ENCODE data around the gene VWC2.
A peak's percentile ranks its signal among the peaks of the same experiment; 100 is the strongest.

Gene VWC2

DNA sequence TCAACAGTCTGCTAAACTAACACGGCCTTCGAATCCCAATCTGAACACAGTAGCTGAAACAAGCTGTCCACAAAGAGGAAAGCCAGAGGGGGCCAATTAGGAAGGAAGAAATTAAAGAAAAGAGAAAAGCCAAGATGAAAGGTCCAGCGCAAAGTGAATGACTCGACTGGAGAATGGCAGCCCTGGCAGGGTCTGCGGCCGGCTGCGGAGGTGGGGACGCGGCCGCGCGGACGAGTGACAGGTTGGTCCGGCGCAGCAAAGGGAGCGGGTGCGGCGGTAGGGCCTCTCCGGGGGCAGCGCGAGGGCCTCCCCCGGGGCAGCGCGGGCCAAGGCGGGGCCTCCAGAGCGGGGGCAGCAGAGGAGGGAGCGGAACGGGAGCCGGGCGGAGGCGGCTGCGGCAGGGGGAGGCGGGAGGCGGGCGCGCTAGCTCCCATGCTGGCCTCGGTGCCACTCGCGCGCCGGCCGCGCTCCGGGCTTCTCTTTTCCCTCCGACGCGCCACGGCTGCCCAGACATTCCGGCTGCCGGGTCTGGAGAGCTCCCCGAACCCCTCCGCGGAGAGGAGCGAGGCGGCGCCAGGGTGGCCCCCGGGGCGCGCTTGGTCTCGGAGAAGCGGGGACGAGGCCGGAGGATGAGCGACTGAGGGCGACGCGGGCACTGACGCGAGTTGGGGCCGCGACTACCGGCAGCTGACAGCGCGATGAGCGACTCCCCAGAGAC, at the start of gene VWC2:
Gene VWC2, plus strand, starts transcription at position 421 of the 718 bp plus-strand sequence. CDS start 1,798 bp downstream, outside the sequence.
- no peak for DNase-seq (ENCODE audit: low spot score)

DNA sequence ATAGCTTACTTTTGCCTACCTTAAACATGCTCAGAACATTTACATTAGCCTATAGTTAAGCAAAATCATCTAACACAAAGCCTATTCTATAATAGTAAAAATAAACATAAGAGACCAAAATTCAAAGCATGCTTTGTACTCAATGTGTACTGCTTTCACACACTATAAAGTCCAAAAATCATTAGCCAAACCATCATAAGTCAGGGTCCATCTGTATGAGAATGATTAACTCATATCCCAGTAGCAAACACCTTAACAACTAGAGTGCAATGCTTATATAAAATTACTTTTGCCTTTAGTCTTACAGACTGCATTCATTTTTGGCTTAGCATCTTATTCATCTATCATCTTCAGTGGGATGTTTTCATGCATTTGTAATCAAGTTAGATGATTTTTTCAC, 49.4 kb upstream of the VWC2 start:
- DNase-seq (ENCODE audit: low spot score), result no peak

DNA sequence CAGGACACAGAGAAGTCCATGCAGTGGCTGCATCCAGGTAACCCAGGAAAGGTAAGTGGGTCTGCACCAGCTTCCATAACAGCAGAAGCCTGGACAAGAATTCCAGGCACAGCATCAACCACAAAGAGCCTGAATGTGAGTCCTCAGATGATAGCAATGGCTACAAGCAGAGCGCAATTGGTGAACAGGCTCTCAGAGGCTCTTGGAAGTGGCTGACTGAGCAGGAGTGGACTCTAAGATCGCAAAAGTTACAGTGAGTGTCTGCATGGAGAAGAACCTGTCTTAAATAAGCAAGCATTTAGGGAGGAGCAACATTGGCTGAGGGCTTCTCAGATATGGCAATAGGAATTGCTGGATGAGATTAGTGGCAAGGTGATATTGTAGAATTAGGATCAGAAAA, 41.6 kb upstream of the VWC2 start:
- no peak for DNase-seq (ENCODE audit: low spot score)

DNA sequence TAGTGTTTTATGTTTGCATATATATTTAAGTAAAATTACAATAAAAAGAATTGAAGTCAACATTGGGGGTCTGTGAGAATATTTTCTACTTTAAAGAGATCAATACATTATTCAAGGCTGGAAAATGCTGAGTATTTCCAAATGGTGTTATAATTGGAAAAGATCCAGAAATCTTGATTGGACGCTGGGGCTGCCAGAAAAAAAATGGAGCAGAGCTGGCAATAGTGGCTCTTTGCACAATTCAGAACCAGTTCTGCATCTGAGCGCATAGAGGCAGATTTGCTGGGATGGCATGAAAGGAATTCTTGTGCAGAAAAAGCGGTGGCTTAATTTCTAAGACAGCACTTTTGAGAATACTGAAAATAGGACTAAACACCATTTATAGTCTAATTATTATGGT, 10.8 kb upstream of the VWC2 start:
- no peak for DNase-seq (ENCODE audit: low spot score)

DNA sequence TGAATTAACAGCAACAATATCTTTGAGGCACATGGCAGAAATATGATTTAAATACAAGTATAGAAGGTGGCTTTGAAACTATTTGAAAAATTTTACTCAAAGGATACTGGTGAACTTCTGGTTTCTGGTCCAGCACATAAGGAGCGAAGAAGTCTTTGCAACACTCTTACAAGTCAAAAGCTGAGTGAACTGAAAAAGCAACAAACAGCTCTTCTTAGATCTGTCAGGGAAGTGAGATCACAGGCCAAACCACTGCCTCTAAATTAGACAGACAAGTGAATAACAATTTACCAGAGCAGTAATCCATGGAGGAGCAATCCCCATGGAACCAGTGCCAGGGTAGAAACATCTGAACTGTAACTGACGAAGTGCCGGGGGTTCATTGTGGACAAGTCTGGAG, 9.6 kb upstream of the VWC2 start:
- DNase-seq (ENCODE audit: low spot score), result no peak

DNA sequence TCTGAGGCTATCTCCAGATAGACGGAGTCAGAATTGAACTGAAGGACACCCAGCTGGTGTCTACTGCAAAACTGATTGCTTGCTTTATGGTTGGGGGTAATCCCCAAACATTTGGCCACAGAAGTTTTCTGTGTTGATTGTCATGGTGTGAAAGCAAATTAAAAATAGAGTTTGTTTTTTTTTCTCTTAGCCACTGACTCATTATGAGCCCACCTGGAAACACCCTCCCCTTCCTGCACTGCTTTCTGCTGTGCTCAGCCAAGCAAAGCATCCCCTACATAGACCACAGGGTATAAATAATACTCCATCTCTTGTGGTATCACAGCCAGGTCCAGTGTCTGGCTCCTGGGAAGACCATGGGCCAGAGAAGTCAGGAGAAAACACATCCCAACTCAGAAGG, 6.5 kb upstream of the VWC2 start:
- no peak for DNase-seq (ENCODE audit: low spot score)

DNA sequence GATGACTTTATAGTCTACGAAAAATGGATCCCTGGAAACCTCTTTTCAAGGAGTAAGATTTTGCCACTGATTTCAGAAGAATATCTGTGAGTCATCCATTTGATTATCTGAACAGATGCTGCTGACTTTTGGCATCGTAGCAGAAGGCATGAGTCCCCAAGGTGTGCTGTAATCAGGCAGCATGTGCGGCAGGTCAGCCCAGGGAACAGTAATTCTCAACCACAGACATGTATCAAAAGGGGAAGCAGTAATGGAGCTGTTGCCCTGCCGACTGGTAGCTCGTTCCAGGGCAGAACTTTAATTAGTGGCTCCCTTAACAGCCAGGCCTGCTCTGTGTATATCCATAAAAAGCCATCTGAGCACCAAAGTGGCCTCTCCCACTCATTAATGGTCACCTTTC, 5.7 kb upstream of the VWC2 start:
- no peak for DNase-seq (ENCODE audit: low spot score)

DNA sequence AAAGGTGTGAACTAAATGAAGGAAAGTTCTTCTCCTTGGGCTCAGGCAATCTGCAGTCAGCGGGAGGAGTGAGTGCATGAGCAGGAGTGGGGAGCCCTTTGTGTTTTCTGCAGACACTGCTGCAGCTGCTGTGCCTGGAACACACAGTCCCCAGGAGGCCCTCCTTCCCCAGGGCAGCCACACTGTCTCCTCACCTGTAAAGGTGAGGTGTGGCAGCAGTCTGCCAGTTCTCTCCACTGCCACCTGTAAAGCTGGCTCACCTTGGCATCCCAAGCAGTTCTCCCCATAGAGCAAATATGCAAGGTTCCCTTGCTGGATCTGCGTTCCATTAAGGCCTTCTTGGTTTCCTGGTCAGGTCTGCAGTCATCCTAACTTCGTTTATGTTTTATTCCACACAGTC, 5.2 kb upstream of the VWC2 start:
- no peak for DNase-seq (ENCODE audit: low spot score)

DNA sequence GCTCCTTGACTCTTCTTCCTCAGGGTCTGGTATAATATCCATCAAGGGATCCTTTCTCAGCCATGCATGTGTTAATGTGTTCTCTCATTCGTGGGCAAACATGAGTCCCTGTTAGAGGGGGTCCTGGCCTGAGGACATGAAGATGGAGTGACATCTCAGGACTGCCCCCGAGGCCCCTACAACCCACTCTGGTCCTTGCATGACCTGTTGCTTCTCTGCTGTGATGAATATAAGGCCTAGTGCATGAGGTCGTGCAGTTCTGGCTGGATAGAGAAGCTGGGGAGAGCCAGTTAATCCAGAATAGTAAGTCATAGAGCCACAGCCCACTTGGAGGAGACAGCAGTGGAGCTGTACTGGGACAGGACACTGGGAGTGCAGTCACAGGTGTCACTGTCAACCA, 4.6 kb upstream of the VWC2 start:
- no peak for DNase-seq (ENCODE audit: low spot score)

DNA sequence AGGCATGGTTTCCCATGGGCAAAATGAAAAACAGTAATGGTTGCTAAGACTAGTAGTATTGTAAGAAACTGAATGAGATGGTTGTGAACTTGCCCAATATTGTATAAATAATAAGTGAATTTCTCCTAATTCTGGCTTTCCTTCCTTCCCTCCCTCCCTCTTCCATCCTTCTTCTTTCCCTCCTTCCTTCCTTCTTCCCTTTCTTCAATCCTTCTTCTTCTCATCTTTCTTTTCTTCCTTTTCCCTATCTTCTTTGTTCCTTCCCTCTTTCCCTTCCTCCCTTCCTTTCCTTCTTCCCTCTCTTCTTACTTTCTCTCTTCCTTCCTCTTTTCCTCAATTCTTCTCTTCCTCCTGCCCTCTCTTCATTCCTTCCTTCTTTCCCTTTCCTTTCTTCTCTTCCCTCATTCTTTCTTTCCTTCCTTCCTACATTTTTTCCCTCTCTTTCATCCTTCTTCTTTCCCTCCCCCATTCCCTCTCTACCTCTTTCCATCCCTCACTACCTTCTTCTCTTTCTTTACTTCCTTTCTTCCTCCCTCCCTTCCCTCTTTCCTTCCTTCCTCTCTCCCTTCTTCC, 4.1 kb upstream of the VWC2 start:
- no peak for DNase-seq (ENCODE audit: low spot score)

DNA sequence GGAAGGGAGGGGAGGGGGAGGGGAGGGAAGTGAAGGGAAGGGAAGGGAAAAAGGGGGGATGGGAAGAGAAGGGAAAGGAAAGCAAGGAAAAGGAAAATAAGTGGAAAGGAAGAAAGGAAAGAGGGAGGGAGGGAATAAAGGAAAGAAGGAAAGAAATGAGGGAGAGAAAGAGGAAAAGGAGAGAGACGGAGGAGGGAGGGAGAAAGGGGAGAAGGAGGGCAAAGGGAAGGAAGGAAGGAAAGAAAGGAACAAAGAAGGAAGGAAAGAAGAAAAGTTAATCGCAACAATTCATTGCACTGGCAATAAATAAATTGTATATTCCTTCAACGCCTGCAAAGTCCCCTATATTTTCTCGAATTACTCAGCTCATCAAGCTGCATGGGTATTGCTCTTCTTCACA, 2.6 kb upstream of the VWC2 start:
- DNase-seq (ENCODE audit: low spot score), result no peak

DNA sequence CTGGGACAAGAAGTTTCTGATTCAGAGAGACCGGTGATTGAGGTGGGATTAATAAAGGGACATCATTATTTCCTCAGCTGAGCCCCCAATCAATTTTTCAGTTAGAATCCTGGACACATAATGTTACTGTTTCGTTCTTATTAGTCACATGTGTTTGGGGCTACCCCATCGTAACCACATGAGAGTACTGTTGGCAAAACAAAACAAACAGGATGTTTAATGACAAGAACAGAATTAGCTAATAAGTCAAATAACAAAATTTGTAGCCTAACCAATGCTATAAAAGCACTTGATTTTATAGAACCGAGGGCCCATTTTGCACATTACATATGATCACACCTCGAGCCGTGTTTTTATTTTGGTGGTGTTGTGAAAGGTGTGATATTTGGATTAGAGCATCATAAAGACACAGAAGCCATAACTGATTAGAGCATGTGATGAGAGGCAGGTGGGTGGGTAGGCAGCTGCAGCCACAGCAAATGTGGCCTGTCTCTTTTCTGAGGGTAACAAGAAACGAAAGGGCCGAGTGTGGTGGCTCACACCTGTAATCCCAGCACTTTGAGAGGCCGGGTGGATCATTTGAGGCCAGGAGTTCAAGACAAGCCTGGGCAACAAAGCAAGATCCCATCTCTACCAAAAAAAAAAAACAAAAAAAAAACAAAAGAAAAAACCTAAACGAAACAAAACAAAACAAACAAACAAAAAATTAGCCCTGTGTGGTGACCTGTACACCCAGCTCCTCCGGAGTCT, 1.8 kb upstream of the VWC2 start:
- DNase-seq (ENCODE audit: low spot score), result no peak

DNA sequence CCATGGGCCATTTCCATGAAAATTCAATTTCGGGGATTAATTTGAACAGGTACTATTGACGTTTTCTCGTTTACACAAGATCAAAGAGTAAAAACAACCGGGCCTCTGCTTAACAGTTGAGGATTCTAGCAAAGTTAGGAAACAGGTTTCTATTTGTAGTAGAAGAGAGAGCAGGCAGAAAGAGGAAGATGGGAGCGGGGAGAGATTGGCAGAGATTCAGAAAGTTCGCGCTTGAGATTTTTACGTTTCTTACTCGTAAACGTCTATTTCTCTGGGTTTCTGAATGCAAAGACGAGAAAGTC, 571 bp upstream of the VWC2 start:
- DNase-seq (ENCODE audit: low spot score), result peak; percentile 26

DNA sequence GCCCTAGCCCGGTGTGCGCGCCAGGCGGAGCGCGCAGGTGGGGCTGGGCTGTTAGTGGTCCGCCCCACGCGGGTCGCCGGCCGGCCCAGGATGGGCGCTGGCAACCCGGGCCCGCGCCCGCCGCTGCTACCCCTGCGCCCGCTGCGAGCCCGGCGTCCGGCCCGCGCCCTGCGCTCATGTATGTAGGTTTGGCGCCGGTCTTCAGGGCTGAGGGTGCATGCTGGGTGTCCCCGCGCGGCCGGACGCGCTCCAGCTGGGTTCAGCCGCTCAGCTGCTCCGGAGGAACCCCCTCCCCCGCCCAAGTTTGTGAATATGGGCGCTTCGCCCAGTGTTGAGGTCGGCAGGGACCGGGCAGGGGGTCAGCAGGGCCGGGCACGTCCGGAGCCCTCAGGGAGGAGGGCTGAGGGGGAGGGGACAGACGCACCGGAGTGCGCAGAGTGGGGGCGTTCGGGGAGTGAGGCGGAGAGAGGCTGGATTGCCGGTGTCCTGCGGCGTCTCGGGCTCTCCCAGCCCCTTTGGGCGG, 559 bp downstream of the VWC2 start:
- DNase-seq (ENCODE audit: low spot score), result no peak

DNA sequence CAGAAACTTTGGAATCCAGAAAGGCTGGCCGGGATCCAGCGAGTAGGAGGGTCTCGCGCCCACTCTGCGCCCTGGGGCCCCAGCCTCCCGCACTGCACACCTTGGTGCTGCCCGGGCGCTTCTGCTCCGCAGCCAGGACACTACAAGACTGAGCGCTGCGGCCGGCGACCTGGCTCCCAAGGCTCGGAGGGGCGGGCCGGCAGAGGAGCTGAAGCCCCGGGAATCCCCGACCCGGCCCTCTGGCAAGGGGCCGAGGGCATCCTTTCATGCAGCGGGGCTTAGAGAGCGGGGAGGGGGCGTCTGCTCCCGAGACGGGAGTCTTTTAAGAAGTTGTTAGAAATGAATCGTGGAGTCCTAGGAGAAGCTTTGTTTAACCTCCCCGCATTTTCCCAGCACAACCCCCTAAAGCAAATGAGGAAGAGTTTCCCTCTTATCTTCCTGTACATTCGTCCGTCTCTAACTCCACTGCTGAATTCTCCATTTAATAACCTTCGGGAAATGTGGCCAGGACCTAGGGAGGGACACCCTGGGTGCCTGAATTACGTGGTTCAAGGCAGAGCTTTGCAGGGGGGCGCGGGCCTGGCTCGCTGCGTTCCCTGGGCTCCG, 1.1 kb downstream of the VWC2 start:
- no peak for DNase-seq (ENCODE audit: low spot score)

DNA sequence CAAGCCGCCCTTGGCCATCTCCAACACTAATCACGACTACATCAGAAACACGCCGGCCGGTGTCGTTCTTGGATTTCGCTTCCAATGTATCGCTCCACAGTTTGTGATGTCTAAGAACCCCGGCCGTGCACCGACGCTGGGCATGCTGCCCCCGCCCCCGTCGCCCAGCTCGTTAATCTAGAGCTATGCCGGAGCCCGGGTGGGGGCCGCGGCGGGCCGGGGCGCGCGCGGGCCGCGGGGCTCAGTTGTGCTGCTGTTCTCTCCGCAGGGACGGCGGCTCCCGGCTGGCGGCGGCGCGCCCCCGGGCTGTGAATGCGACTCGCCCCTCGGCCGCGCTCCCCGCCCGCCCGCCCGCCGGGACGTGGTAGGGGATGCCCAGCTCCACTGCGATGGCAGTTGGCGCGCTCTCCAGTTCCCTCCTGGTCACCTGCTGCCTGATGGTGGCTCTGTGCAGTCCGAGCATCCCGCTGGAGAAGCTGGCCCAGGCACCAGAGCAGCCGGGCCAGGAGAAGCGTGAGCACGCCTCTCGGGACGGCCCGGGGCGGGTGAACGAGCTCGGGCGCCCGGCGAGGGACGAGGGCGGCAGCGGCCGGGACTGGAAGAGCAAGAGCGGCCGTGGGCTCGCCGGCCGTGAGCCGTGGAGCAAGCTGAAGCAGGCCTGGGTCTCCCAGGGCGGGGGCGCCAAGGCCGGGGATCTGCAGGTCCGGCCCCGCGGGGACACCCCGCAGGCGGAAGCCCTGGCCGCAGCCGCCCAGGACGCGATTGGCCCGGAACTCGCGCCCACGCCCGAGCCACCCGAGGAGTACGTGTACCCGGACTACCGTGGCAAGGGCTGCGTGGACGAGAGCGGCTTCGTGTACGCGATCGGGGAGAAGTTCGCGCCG, 1.9 kb downstream of the VWC2 start:
- no peak for DNase-seq (ENCODE audit: low spot score)

DNA sequence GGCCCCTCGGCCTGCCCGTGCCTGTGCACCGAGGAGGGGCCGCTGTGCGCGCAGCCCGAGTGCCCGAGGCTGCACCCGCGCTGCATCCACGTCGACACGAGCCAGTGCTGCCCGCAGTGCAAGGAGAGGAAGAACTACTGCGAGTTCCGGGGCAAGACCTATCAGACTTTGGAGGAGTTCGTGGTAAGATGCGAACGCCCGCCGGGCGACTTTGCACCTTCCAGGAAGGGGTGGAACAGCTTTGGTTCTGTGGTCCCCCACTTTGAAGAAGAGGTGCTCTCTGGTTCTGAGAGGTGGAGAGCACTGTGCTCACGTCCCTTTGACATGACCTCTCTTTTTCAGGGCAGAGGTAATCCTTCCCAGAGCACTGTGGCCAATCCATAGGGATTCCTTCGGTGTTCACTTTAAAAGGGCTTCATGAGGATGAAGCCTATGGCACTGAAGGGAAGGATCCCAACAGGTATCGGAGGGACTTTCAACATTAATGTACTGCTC, 2.6 kb downstream of the VWC2 start:
- no peak for DNase-seq (ENCODE audit: low spot score)

DNA sequence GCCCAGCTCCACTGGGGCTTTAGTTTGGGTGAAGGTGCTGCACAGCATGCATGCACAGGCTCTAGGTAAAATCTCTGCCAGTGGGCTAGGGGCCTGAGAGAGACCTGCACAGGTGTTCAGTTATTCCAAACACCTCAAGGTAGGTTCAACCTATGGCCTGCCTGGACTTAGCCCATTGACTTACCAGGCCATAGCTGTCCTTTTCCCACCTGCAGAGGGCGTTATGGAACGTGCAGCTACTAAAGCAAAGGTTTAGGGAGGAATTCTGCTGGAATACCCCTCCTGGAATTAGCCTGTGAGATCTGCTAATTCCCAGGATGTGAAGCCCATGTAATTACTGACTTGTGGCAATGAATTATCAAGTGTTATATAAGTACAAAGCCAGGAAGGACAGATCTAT, 3.6 kb downstream of the VWC2 start:
- DNase-seq (ENCODE audit: low spot score), result peak; percentile 38

DNA sequence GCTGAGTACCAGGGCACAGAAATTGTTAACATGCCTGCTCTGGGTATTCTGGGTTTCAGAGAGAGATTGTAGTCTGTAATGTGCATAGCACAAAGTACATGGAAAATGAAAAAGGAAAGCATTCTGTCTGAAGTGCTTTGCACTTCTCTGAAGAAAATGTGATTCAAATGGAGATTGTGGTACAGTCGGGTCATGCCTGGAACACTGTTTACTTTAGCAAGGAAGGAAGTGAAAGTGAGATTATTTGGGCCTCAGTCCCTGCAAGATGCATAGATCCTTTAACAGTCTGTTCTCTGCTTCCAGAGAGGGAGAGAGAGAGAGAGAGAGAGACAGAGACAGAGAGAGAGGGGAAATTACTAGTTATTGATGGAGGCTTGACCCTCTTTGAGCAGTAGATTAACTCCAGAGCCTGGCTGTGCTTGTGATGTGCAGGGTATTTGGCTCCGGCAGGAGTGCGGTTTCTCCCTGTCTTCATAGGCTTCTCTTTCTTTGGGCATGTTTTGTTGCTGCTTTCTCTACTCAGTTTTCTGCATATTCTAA, 5.4 kb downstream of the VWC2 start:
- peak; percentile 45 for DNase-seq (ENCODE audit: low spot score)

DNA sequence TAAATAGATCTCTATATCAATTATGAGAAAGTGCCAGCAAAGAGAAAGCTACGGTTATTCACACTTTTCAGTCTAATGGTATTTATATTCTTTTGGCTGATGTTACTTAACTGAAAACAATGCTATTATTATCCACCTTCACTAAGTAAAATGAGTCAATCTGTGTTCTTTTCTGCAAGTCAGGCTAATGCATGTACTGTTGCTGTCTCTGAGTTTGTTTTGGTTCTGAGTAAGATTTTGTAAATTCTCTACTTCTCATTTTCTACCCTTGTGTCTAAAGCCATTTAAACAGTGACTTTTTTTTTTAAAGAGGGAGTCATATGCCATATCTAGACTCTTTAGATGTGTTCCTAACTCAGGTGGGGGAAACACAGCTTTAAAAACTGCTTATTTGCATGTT, 7.5 kb downstream of the VWC2 start:
- no peak for DNase-seq (ENCODE audit: low spot score)

DNA sequence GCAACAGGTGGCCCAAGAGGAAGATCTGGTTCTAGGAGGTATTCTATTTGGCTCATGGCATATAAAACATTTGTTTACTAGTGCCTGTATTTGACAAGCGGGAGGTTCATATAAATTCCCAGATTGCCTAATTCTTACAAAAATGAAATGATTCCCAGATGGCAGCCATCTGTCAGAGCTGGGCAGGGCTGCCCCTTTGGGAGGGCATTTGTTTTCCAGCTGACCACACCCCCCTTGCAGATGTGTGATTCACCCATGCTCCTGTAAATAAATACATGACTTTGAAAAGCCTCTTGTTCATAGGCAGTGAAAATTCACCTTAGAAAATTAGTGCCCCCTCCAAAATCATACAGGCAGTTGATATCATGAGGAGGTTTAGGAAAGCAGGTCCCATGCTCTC, 8.6 kb downstream of the VWC2 start:
- no peak for DNase-seq (ENCODE audit: low spot score)

DNA sequence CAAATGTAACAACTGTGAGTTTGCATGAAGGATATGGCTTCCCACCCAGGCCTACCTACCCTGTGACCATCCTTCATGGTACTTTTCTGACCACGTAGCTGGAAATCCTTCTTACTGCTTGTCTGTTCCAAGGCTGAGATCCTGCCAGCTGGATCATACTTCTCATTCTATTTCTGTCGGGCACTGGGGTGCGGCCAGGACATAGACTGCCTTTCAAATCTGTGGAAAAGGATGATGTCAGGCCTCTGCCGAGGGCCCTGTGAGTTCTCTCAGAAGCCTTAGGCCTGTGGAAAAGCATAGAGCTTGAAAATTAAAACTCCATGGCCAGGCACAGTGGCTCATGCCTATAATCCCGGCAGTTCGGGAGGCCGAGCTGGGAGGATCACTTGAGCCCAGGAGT, 10.0 kb downstream of the VWC2 start:
- DNase-seq (ENCODE audit: low spot score), result peak; percentile 54
